Tibial nerve (tissue), 4 donors: ENCODE data around the gene GPC6. TPM values are rescaled to one million over a fixed set of nuclear protein-coding genes. Genes with fewer than 3 reads are reported as not detected.

ENCODE experiments used
- DNase-seq, 2 donors: peaks; one replicate each; pipeline ENCODE4 v3.0.0-alpha.2; 2019; ENCODE audit warnings: low spot score in 2 of 2
- H3K27ac ChIP-seq, 4 donors: fragments of 200-600 bp; sonication (generic) in 3 of 4; one replicate each; pipeline ENCODE4 v1.5.1; 2017 to 2019; ENCODE audit warnings: mild to moderate bottlenecking in 1 of 4
- H3K27me3 ChIP-seq, 2 donors: fragments of 200-600 bp; sonication (generic) in 1 of 2; one replicate each; pipeline versions ENCODE4 v1.5.1 to v1.6.0; 2017 to 2019
- H3K36me3 ChIP-seq, 3 donors: fragments of 200-600 bp; sonication (generic); one replicate each; pipeline ENCODE4 v1.5.1; 2018 to 2019
- H3K4me1 ChIP-seq, 4 donors: fragments of 200-600 bp; sonication (generic) in 3 of 4; one replicate each; pipeline ENCODE4 v1.5.1; 2017 to 2019
- H3K4me3 ChIP-seq, 4 donors: fragments of 200-600 bp; sonication (generic) in 3 of 4; one replicate each; pipeline ENCODE4 v1.5.1; 2017 to 2019; ENCODE audit warnings: mild to moderate bottlenecking in 1 of 4, moderate library complexity in 1 of 4
- H3K9me3 ChIP-seq, 4 donors: fragments of 200-600 bp; sonication (generic) in 3 of 4; one replicate each; pipeline ENCODE4 v1.5.1; 2017 to 2019
- CTCF ChIP-seq, 5 experiments: fragments of 200-600 bp in 3 of 5; fragments of 450-650 bp in 2 of 5; sonication (generic) in 3 of 5; IDR thresholded peaks; one replicate each; pipeline ENCODE4 v1.5.1; 2016 to 2019; ENCODE audit warnings: antibody characterized with exemption in 5 of 5, mild to moderate bottlenecking in 3 of 5, moderate library complexity in 2 of 5
- EP300 ChIP-seq, 2 donors: sonication (generic); formaldehyde crosslinking; IDR thresholded peaks; one replicate each; pipeline ENCODE4 v1.6.1; 2017; ENCODE audit warnings: antibody characterized with exemption in 2 of 2, mild to moderate bottlenecking in 1 of 2
- POLR2A ChIP-seq, 2 donors: fragments of 450-650 bp; IDR thresholded peaks; one replicate each; pipeline ENCODE4 v1.6.1; 2017; ENCODE audit warnings: antibody characterized with exemption in 2 of 2, mild to moderate bottlenecking in 2 of 2, moderate library complexity in 2 of 2
- WGBS, 2 donors: methylation state at CpG; one replicate each; pipeline ENCODE4 v1.1.5; 2018; 5-methylcytosine and 5-hydroxymethylcytosine counted together
- total RNA-seq, 4 donors: library from RNA; depleted of rRNA; stranded (reverse); fragments of >200 nt; gene quantifications; one replicate each; pipeline ENCODE4 v1.1.0, GENCODE V29; 2016

Gene GPC6
- total RNA-seq, 4 donors from 2014 or later, result 21.9 to 39.5 (median 29.8) TPM

- Histone ChIP-seq H3K27me3 (no peaks in the 10 kb centered on the region), H3K4me3 (no peak overlapping the region), H3K4me1 (no peaks in the 10 kb centered on the region), H3K27ac (no peak overlapping the region), H3K9me3 (no peaks in the 10 kb centered on the region), H3K36me3 (no peaks in the 10 kb centered on the region)
- 84 to 88% methylated on average over 2 of the region's 2 CpGs for WGBS, 2 donors
- TF ChIP-seq CTCF (IDR thresholded peaks at IDR 0.05) (no peak), EP300 (IDR thresholded peaks at IDR 0.05) (no peak), POLR2A (IDR thresholded peaks at IDR 0.05) (no peak)
- DNase-seq, result no peak
Observed at GRCh38 chr13:93338906-93339305, 112.3 kb downstream of the GPC6 start.

GRCh38 chr13:93339550-93339949 is 112.9 kb downstream of the GPC6 start:
- 92 to 93% methylated on average over 4 of the region's 4 CpGs for WGBS, 2 donors
- Histone ChIP-seq H3K27ac (no peak overlapping the region), H3K4me3 (no peak overlapping the region), H3K27me3 (no peaks in the 10 kb centered on the region), H3K4me1 (no peaks in the 10 kb centered on the region), H3K36me3 (no peaks in the 10 kb centered on the region), H3K9me3 (no peaks in the 10 kb centered on the region)
- DNase-seq, result no peak
- TF ChIP-seq EP300 (IDR thresholded peaks at IDR 0.05) (no peak), CTCF (IDR thresholded peaks at IDR 0.05) (no peak), POLR2A (IDR thresholded peaks at IDR 0.05) (no peak)

GRCh38 chr13:93341517-93341916 is 114.9 kb downstream of the GPC6 start:
- Histone ChIP-seq H3K27me3 (no peaks in the 10 kb centered on the region), H3K27ac (no peak overlapping the region), H3K9me3 (no peaks in the 10 kb centered on the region), H3K36me3 (no peaks in the 10 kb centered on the region), H3K4me1 (no peaks in the 10 kb centered on the region), H3K4me3 (no peak overlapping the region)
- DNase-seq, result no peak
- no peak for TF ChIP-seq POLR2A (IDR thresholded peaks at IDR 0.05)
- no peak for TF ChIP-seq EP300 (IDR thresholded peaks at IDR 0.05)
- TF ChIP-seq CTCF (IDR thresholded peaks at IDR 0.05), result no peak
- WGBS, 2 donors, result 92 to 95% methylated on average over 4 of the region's 4 CpGs

GRCh38 chr13:93343097-93343496 is 116.5 kb downstream of the GPC6 start:
- no peak for DNase-seq
- 83 to 91% methylated on average over 4 of the region's 4 CpGs for WGBS, 2 donors

More at GRCh38 chr13:93343097-93343496, 116.5 kb downstream of the GPC6 start:
- Histone ChIP-seq H3K36me3 (no peaks in the 10 kb centered on the region), H3K27me3 (no peaks in the 10 kb centered on the region), H3K4me3 (no peak overlapping the region), H3K27ac (no peak overlapping the region), H3K4me1 (no peaks in the 10 kb centered on the region), H3K9me3 (no peaks in the 10 kb centered on the region)
- TF ChIP-seq CTCF (IDR thresholded peaks at IDR 0.05) (no peak), EP300 (IDR thresholded peaks at IDR 0.05) (no peak), POLR2A (IDR thresholded peaks at IDR 0.05) (no peak)
